IMR-90 (cell line): Measurements from ENCODE around the gene TPO. TPM values are rescaled to one million over a fixed set of nuclear protein-coding genes. Genes with fewer than 3 reads are reported as not detected.

Source experiments
- ATAC-seq: fragments of 200-7000 bp; cut with Tn5 transposase; 2 replicates; pipeline ENCODE4 v1.9.1; 2020; ENCODE audit warnings: low read depth, mild to moderate bottlenecking, moderate library complexity
- Bru-seq: library from RNA; stranded (reverse); fragments of 400-500 nt; gene quantifications from one replicate; lab custom pipeline; 2021; lab: Mats Ljungman, UMichigan
- BruChase-seq, 2 experiments: library from RNA; stranded (reverse); fragments of 400-500 nt; gene quantifications; one replicate each; lab custom pipeline; 2021; lab: Mats Ljungman, UMichigan
- BruUV-seq: library from RNA; stranded (reverse); fragments of 400-500 nt; replicated peaks from 2 replicates; lab custom pipeline; 2021; lab: Mats Ljungman, UMichigan
- CTCF ChIA-PET: fragments of 300-600 bp; formaldehyde crosslinking; extraction: SDS; loops from one replicate; lab custom pipeline; 2021; ENCODE audit warnings: antibody characterized with exemption; lab: Yijun Ruan, JAX
- POLR2A ChIA-PET: fragments of 300-600 bp; sonication (Branson Sonifier 250); formaldehyde crosslinking; loops from one replicate; lab custom pipeline; 2022; ENCODE audit warnings: antibody characterized with exemption; ENCODE audit not compliant: unreplicated experiment; lab: Charles Lee
- DNase-seq: peaks from one replicate; pipeline ENCODE4 v3.0.0; 2013
- H2AFZ ChIP-seq: replicated peaks from 2 replicates; pipeline ENCODE3; 2013; ENCODE audit warnings: low read length, mild to moderate bottlenecking; ENCODE audit not compliant: poor library complexity
- H2AK5ac ChIP-seq: 2 replicates; pipeline ENCODE4 v1.6.1; 2013; ENCODE audit warnings: low read depth, low read length, inconsistent platforms
- H2AK9ac ChIP-seq: replicated peaks from 2 replicates; pipeline ENCODE3; 2013; ENCODE audit warnings: mild to moderate bottlenecking, low read depth, low read length, moderate library complexity; ENCODE audit not compliant: poor library complexity
- H2BK120ac ChIP-seq: 2 replicates; pipeline ENCODE4 v1.6.1; 2013; ENCODE audit warnings: low read depth, low read length, inconsistent platforms
- H2BK15ac ChIP-seq: 3 replicates; pipeline ENCODE4 v1.6.1; 2013; ENCODE audit warnings: low read depth, low read length, inconsistent platforms
- H2BK20ac ChIP-seq: 2 replicates; pipeline ENCODE4 v1.6.1; 2013; ENCODE audit warnings: low read depth, mild to moderate bottlenecking, inconsistent platforms, low read length, moderate library complexity
- H2BK5ac ChIP-seq: 2 replicates; pipeline ENCODE4 v1.6.1; 2013; ENCODE audit warnings: mild to moderate bottlenecking, low read depth, low read length, inconsistent platforms; ENCODE audit not compliant: poor library complexity, severe bottlenecking
- H3K14ac ChIP-seq: replicated peaks from 2 replicates; pipeline ENCODE4 v1.6.1; 2013; ENCODE audit warnings: low read depth, low read length, inconsistent platforms
- H3K18ac ChIP-seq: 2 replicates; pipeline ENCODE4 v1.6.1; 2013; ENCODE audit warnings: low read depth, low read length, control low read depth
- H3K23ac ChIP-seq: 2 replicates; pipeline ENCODE4 v1.6.1; 2013; ENCODE audit warnings: low read depth, low read length, inconsistent platforms
- H3K27ac ChIP-seq: 2 replicates; pipeline ENCODE4 v1.5.1; 2013; ENCODE audit warnings: mild to moderate bottlenecking, control low read depth, low read length; ENCODE audit not compliant: insufficient read depth
- H3K27me3 ChIP-seq: 2 replicates; pipeline ENCODE4 v1.6.1; 2013; ENCODE audit warnings: low read length; ENCODE audit not compliant: control insufficient read depth, insufficient read depth
- H3K36me3 ChIP-seq: 2 replicates; pipeline ENCODE4 v1.6.1; 2013; ENCODE audit warnings: low read length, mixed read lengths; ENCODE audit not compliant: control insufficient read depth, insufficient read depth
- H3K4ac ChIP-seq: 2 replicates; pipeline ENCODE4 v1.6.1; 2013; ENCODE audit warnings: low read depth, low read length, inconsistent platforms
- H3K4me1 ChIP-seq: 2 replicates; pipeline ENCODE4 v1.6.1; 2013; ENCODE audit warnings: low read length, mixed read lengths; ENCODE audit not compliant: control insufficient read depth, insufficient read depth
- H3K4me2 ChIP-seq: 2 replicates; pipeline ENCODE4 v1.6.1; 2013; ENCODE audit warnings: low read depth, mild to moderate bottlenecking, control low read depth, low read length, moderate library complexity
- H3K4me3 ChIP-seq: 2 replicates; pipeline ENCODE4 v1.5.1; 2013; ENCODE audit warnings: low read depth, mild to moderate bottlenecking, control low read depth, low read length, moderate library complexity; ENCODE audit not compliant: insufficient read depth
- H3K56ac ChIP-seq: 2 replicates; pipeline ENCODE4 v1.6.1; 2013; ENCODE audit warnings: low read length, inconsistent platforms; ENCODE audit not compliant: insufficient read depth; ENCODE audit errors: extremely low read depth
- H3K79me1 ChIP-seq, 2 experiments: 2 replicates each; pipeline ENCODE4 v1.6.1; 2013; ENCODE audit warnings: low read length in 2 of 2, inconsistent platforms in 1 of 2, low read depth in 1 of 2
- H3K9ac ChIP-seq: 2 replicates; pipeline ENCODE4 v1.6.1; 2013; ENCODE audit warnings: low read depth, low read length, control low read depth
- H3K9me1 ChIP-seq: 2 replicates; pipeline ENCODE4 v1.6.1; 2013; ENCODE audit warnings: low read length, inconsistent platforms; ENCODE audit not compliant: insufficient read depth
- H3K9me3 ChIP-seq: 2 replicates; pipeline ENCODE4 v1.6.1; 2013; ENCODE audit warnings: low read length; ENCODE audit not compliant: control insufficient read depth, insufficient read depth
- H4K20me1 ChIP-seq: 2 replicates; pipeline ENCODE4 v1.6.1; 2013; ENCODE audit warnings: low read length, inconsistent platforms; ENCODE audit not compliant: insufficient read depth
- H4K5ac ChIP-seq: 2 replicates; pipeline ENCODE4 v1.6.1; 2013; ENCODE audit warnings: mild to moderate bottlenecking, low read depth, low read length, control low read depth
- H4K8ac ChIP-seq, 2 experiments: 2 replicates each; pipeline ENCODE4 v1.6.1; 2013; ENCODE audit warnings: low read depth in 2 of 2, low read length in 2 of 2, control low read depth in 1 of 2, inconsistent platforms in 1 of 2
- H4K91ac ChIP-seq: 2 replicates; pipeline ENCODE4 v1.6.1; 2013; ENCODE audit warnings: low read depth, low read length, inconsistent platforms; ENCODE audit not compliant: insufficient read depth
- FOS ChIP-seq: fragments of 150-350 bp; IDR thresholded peaks from 2 replicates; pipeline ENCODE4 v1.6.1; 2016; ENCODE audit warnings: low read depth, low read length
- RCOR1 ChIP-seq: IDR thresholded peaks from 2 replicates; pipeline ENCODE4 v1.6.1; 2012; ENCODE audit warnings: mild to moderate bottlenecking, low read length, improper control_type of control experiment; ENCODE audit not compliant: insufficient replicate concordance
- WGBS, 2 experiments: methylation state at CpG; one replicate each; pipeline versions ENCODE4 v1.1.5 to v1.1.7; 2013; ENCODE audit warnings: missing lambda C conversion rate in 2 of 2; ENCODE audit not compliant: insufficient read length in 1 of 2; ENCODE audit errors: extremely low coverage in 2 of 2; 5-methylcytosine and 5-hydroxymethylcytosine counted together
- dilution Hi-C: fragments of 300-500 bp; cut with HindIII; formaldehyde crosslinking; loops from one replicate; pipeline ENCODE4 v1.14.3; 2018; ENCODE audit warnings: low sequenced_read_pairs; ENCODE audit not compliant: unreplicated experiment
- in situ Hi-C: fragments of 300-500 bp; cut with MboI; formaldehyde crosslinking; loops from 3 replicates; pipeline ENCODE4 v1.14.3; 2019; ENCODE audit warnings: low sequenced_read_pairs, inconsistent platforms, mixed read lengths
- intact Hi-C: fragments of 100-400 bp; cut with micrococcal nuclease; formaldehyde crosslinking; loops from 2 replicates; pipeline ENCODE4 v1.10.0; 2022
- long read RNA-seq: library from polyadenylated mRNA; unstranded; transcript quantifications from one replicate; pipeline ENCODE4 v2.0.0, GENCODE V29; 2021; ENCODE audit not compliant: unreplicated experiment
- polyA plus RNA-seq, 3 experiments: library from polyadenylated mRNA; depleted of rRNA; stranded (reverse); fragments of >200 nt; gene quantifications; 2 replicates each; pipeline ENCODE4 v1.2.3, GENCODE V29; 2012; ENCODE audit warnings: low replicate concordance in 1 of 3
- total RNA-seq: library from RNA; depleted of rRNA; stranded (reverse); fragments of >200 nt; gene quantifications from 2 replicates; pipeline ENCODE4 v1.2.3, GENCODE V29; 2012; rRNA removed

The TPO gene
- not detected in 2 replicates for total RNA-seq
- polyA plus RNA-seq (2012; rRNA removed) = not detected in 2 replicates
- not detected in 2 replicates for polyA plus RNA-seq (2012; cell fraction: cytosol; rRNA removed)
- not detected in 2 replicates for polyA plus RNA-seq (2012; cell fraction: nucleus; rRNA removed; ENCODE audit: low replicate concordance)
- Bru-seq, nascent RNA = not detected
- BruChase-seq, experiment 1, labeled RNA remaining after a 6-hour chase = not detected
- not detected for BruChase-seq, experiment 2, labeled RNA remaining after a 2-hour chase
- long read RNA-seq = 0 reads

DNA sequence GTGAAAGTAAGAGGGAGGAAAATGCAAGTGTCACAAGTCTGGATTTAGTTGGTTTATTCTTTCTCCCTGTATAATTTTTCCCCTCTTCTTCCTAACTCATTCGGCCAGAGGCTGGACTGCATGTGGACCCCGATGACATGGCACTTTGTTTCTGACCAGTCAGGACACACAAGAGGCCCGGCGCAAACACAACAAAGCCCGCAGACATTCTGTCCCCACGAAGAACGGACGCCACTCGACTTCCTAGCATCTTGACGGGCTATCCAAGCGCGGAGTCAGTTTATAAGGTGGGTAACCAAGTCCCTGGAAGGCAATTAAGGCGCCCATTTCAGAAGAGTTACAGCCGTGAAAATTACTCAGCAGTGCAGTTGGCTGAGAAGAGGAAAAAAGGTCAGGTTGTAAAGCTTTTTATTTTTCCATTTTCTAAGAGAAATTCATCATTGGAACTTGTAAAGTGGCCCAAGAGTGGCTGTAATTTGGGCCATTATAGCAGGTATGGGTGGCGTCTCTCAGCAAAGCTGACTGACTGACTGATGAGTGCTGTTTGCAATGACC, at the start of gene TPO:
Gene TPO, plus strand, starts transcription at position 308 of the 555 bp plus-strand sequence. CDS start 946 bp downstream, outside the sequence.
- H3K18ac ChIP-seq = no peak within 1 kb of the TSS
- H3K4me1 ChIP-seq = no peaks in the 10 kb centered on the region
- H3K4me2 ChIP-seq = no peak within 1 kb of the TSS
- H2BK5ac ChIP-seq = no peak within 1 kb of the TSS
- H2AK9ac ChIP-seq = no peak within 1 kb of the TSS
- no peak within 1 kb of the TSS for H3K56ac ChIP-seq
- in situ Hi-C loops (no loop called here), dilution Hi-C loops (no loop called here), intact Hi-C loops (no loop called here)
- H4K20me1 ChIP-seq = no peaks in the 10 kb centered on the region
- H3K4me3 ChIP-seq = no peak within 1 kb of the TSS
- no peaks in the 10 kb centered on the region for H3K9me1 ChIP-seq
- H2BK20ac ChIP-seq = no peak within 1 kb of the TSS
- POLR2A ChIA-PET = no interaction called here
- ATAC-seq = no peak
- no peak within 1 kb of the TSS for H3K27ac ChIP-seq
- no peak within 1 kb of the TSS for H2AFZ ChIP-seq
- no peak within 1 kb of the TSS for H3K14ac ChIP-seq
- no peak within 1 kb of the TSS for H3K9ac ChIP-seq
- H3K9me3 ChIP-seq = peaks cover 19% of the 10 kb centered on the region
- 80% methylated on average over 1 of the region's 15 CpGs; no CpG with 5 or more reads in 1 of the 2 experiments for WGBS, 2 experiments
- no peak within 1 kb of the TSS for H3K4ac ChIP-seq
- TF ChIP-seq RCOR1 (no peak), FOS (no peak)
- no peak within 1 kb of the TSS for H2AK5ac ChIP-seq
- no peaks in the 10 kb centered on the region for H3K27me3 ChIP-seq
- no peak within 1 kb of the TSS for H4K5ac ChIP-seq
- no peak within 1 kb of the TSS for H4K91ac ChIP-seq
- H3K79me1 ChIP-seq = no peaks in the 10 kb centered on the region
- H2BK120ac ChIP-seq = no peak within 1 kb of the TSS
- DNase-seq = no peak
- H2BK15ac ChIP-seq = no peak within 1 kb of the TSS
- BruUV-seq = no TSS peak
- H3K23ac ChIP-seq = no peak within 1 kb of the TSS
- no peak within 1 kb of the TSS for H4K8ac ChIP-seq
- CTCF ChIA-PET = no interaction called here
- no peaks in the 10 kb centered on the region for H3K36me3 ChIP-seq
